BJ (cell line): ENCODE data around the gene B2M. TPM values are rescaled to one million over a fixed set of nuclear protein-coding genes. Genes with fewer than 3 reads are reported as not detected.

Source experiments
- CTCF ChIA-PET: fragments of 350-600 bp; formaldehyde crosslinking; extraction: SDS; loops from one replicate; lab custom pipeline; 2021; ENCODE audit warnings: antibody characterized with exemption, inconsistent platforms; lab: Yijun Ruan, JAX
- POLR2A ChIA-PET: fragments of 300-600 bp; sonication (Branson Sonifier 250); formaldehyde crosslinking; extraction: SDS; loops from one replicate; lab custom pipeline; 2021; ENCODE audit warnings: antibody characterized with exemption; lab: Charles Lee
- DNase-seq: peaks from one replicate; pipeline ENCODE4 v3.0.0-alpha.2; 2011; ENCODE audit warnings: low read depth
- H3K27me3 ChIP-seq: 2 replicates; pipeline ENCODE4 v1.6.0; 2011; ENCODE audit warnings: low read length; ENCODE audit not compliant: control insufficient read depth, insufficient read depth
- H3K36me3 ChIP-seq: 2 replicates; pipeline ENCODE4 v1.5.1; 2011; ENCODE audit warnings: low read length; ENCODE audit not compliant: control insufficient read depth, insufficient read depth
- H3K4me3 ChIP-seq: 2 replicates; pipeline ENCODE4 v1.5.1; 2011; ENCODE audit warnings: low read depth, mild to moderate bottlenecking, control low read depth, low read length
- CTCF ChIP-seq: IDR thresholded peaks from 2 replicates; pipeline ENCODE4 v1.5.1; 2011; ENCODE audit warnings: low read depth, mild to moderate bottlenecking, control low read depth, inconsistent platforms, low read length, moderate library complexity; ENCODE audit not compliant: insufficient read depth
- polyA plus RNA-seq: library from polyadenylated mRNA; depleted of rRNA; stranded (reverse); fragments of >200 nt; gene quantifications from 2 replicates; pipeline ENCODE4 v1.2.3, GENCODE V29; 2011

The B2M gene
- polyA plus RNA-seq, 1 experiment: 2,480 TPM

DNA sequence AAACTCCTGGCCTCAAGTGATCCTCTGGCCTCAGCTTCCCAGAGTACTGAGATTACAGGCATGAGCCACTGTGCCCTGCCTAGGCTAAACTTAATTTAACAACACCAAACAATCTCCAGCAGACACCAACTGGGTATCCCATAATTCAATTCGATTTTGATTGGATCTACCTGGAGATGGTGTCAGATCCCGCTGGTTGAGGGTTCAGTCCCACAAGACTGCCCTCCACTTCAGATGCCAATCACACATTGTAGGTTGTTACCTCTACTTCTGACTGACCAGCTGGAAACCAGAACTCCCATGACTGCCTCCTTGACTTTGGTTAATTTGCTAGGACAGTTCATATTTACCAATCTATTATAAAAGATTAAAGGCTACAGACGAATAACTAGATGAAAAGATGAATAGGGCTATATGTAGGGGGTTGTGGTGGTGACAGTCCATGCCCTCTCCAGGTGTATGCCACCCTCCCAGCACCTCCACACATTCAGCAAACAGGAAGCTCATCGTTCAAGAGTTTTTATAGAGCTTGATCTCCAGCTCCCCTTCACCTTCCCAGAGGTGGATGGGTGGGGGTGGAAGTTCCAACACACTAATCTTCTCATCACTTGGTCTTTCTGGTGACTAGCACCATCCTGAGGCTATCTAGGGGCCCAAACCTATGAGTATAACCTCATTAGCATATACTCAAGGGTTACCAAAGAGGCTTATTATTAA, 9.3 kb downstream of the B2M start:
- no peak for DNase-seq
- POLR2A ChIA-PET: no interaction called here
- peaks cover 10% of the 10 kb centered on the region for H3K36me3 ChIP-seq
- CTCF ChIA-PET: interaction anchor here (0.8 kb wide), 1 partner anchor 16 kb away, joined by 3 read pairs; the partner anchor contains the start of gene TRIM69
- TF ChIP-seq CTCF: no peak
- H3K27me3 ChIP-seq: no peaks in the 10 kb centered on the region
- H3K4me3 ChIP-seq: no peak overlapping the region

DNA sequence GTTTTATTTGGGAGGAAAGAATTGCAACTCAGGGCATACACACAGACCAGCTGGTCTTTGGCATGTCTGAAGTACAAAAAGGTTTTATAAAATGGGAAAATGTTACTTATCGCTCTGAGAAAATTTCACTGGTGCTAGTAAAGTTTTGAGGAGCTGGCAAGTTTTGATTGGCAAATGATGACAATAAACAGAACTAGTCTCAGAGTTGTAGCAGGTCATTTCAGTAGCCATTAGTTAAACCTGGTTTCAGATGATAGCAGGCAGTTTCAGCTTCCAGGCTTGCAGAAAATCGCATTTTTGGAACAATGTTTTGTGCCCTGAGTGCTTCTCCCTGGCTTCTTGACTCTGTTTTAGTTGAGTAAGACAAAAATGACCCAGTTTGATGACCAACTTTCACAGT, 10.7 kb downstream of the B2M start:
- DNase-seq: no peak
- H3K4me3 ChIP-seq: no peak overlapping the region
- ChIA-PET POLR2A (no interaction called here), CTCF (interaction anchor here (0.6 to 1.2 kb wide), 3 partner anchors 8 to 424 kb away, joined by 3 to 4 read pairs (median 3); no protein-coding TSS in a partner anchor)
- TF ChIP-seq CTCF: no peak
- peaks cover 5% of the 10 kb centered on the region for H3K36me3 ChIP-seq
- no peaks in the 10 kb centered on the region for H3K27me3 ChIP-seq

GRCh38 chr15:44726136-44726535, 14.8 kb downstream of the B2M start:
- POLR2A ChIA-PET: interaction anchor here (1.5 kb wide), 1 partner anchor 15 kb away, joined by 7 read pairs; the partner anchor contains the start of genes B2M and PATL2
- CTCF ChIA-PET: interaction anchor here (0.6 to 4.5 kb wide), 6 partner anchors 11 to 122 kb away, joined by 3 to 26 read pairs (median 4); partner anchors contain the start of genes SPG11 and TRIM69

DNA sequence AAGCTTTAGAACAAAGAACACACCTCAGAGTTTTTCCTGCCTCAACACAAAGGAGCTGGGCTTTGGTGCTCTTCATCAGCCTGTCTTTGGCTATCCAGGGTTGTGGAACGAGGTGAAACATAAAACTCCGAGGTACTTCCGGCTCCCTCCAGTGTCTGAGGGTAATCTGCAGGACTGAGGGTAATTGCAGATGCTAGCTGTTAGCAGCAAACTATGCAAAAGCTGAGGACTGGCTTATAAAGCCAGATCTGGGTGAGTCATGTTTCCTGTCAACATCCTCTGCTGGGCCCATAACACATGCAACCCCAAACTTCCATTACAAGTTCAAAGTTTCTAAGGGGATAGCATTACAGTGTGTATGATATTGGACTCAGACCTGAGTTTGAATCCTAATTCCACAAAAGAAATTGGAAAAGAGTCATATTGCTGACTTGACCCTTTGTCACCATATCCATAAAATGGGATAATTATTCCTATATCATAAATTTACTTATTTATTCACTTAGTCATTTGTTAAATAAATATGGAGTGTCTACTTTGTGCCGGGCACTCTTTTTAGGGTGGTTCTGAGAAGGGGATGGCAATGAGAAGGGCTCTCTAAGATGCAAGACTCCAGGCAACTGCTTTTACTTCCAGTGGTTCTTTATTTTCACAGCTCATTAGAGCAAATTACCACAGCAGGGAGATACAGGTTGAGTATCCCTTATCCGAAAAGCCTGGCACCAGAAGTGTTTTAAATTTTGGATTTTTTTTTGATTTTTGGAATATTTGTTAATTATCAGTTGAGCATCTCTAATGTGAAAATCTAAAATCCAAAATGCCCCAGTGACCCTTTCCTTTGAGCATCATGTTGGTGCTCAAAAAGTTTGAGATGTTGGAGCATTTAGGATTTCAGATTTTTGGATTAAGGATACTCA, 15.5 kb downstream of the B2M start:
- DNase-seq: peak; percentile 73
- H3K27me3 ChIP-seq: no peaks in the 10 kb centered on the region
- H3K36me3 ChIP-seq: peaks cover 2% of the 10 kb centered on the region; the same call in 1 of the 2 replicates
- TF ChIP-seq CTCF: 0 out of 2 replicates have a peak, but pooled peaks have one; percentile 15
- POLR2A ChIA-PET: interaction anchor here (1.5 kb wide), 1 partner anchor 16 kb away, joined by 7 read pairs; the partner anchor contains the start of genes B2M and PATL2
- CTCF ChIA-PET: interaction anchor here (0.6 to 4.5 kb wide), 9 partner anchors 10 to 148 kb away, joined by 3 to 26 read pairs (median 4); partner anchors contain the start of genes B2M, PATL2, SPG11 and TRIM69
- no peak overlapping the region for H3K4me3 ChIP-seq

More at GRCh38 chr15:44726136-44726535, 14.8 kb downstream of the B2M start:
- DNase-seq: no peak
- H3K4me3 ChIP-seq: no peak overlapping the region
- H3K36me3 ChIP-seq: no peaks in the 10 kb centered on the region
- no peak for TF ChIP-seq CTCF
- H3K27me3 ChIP-seq: no peaks in the 10 kb centered on the region
